Lower lobe of right lung (tissue), 2 donors: ENCODE results near the gene ABL1. TPM values are rescaled to one million over a fixed set of nuclear protein-coding genes. Genes with fewer than 3 reads are reported as not detected.

Experiments
- ATAC-seq, 2 donors: fragments of 200-7000 bp; cut with Tn5 transposase; one replicate each; pipeline ENCODE4 v1.9.1; 2020 to 2022; ENCODE audit warnings: mild to moderate bottlenecking in 2 of 2, moderate library complexity in 2 of 2
- DNase-seq: peaks from one replicate; pipeline ENCODE4 v3.0.0-alpha.2; 2020
- H3K27ac ChIP-seq: fragments of 200-600 bp; one replicate; pipeline ENCODE4 v1.8.0; 2022
- H3K27me3 ChIP-seq: fragments of 200-600 bp; one replicate; pipeline ENCODE4 v1.8.0; 2022; ENCODE audit warnings: low read depth
- H3K36me3 ChIP-seq: fragments of 200-600 bp; one replicate; pipeline ENCODE4 v1.8.0; 2022; ENCODE audit warnings: mild to moderate bottlenecking
- H3K4me1 ChIP-seq: fragments of 200-600 bp; one replicate; pipeline ENCODE4 v1.8.0; 2022
- H3K4me3 ChIP-seq: fragments of 200-600 bp; one replicate; pipeline ENCODE4 v1.8.0; 2022; ENCODE audit warnings: mild to moderate bottlenecking
- H3K9me3 ChIP-seq: fragments of 200-600 bp; one replicate; pipeline ENCODE4 v1.8.0; 2022
- intact Hi-C: fragments of 100-400 bp; cut with DNase I; formaldehyde crosslinking; loops from one replicate; pipeline ENCODE4 v1.11.0; 2022
- total RNA-seq: library from RNA; stranded (reverse); fragmentation: NEBNext Ultra II Directional; extraction: Animal tissue kit (Norgen Biotek cat#: 25700); gene quantifications from one replicate; pipeline ENCODE4 v1.2.1, GENCODE V29; 2021
- TF ChIP-seq, protein P1 (sequence below): fragments of 200-600 bp; IDR thresholded peaks from one replicate; pipeline ENCODE4 v1.8.0; 2022; ENCODE audit warnings: antibody characterized with exemption, mild to moderate bottlenecking
- donor health status: DM: no; HTN: yes; CAD: no; lungs with severe emphysema.

ABL1 gene
- total RNA-seq, 1 donor from 2014 or later = 50.2 TPM

GRCh38 chr9:130895481-130896232 lies 60.6 kb downstream of the ABL1 start:
- H3K27ac ChIP-seq = no peak overlapping the region
- ATAC-seq (peak; percentile 1 to 3), DNase-seq (no peak)
- H3K36me3 ChIP-seq = peaks cover 24% of the 10 kb centered on the region
- H3K9me3 ChIP-seq = no peaks in the 10 kb centered on the region
- TF ChIP-seq, protein P1, sequence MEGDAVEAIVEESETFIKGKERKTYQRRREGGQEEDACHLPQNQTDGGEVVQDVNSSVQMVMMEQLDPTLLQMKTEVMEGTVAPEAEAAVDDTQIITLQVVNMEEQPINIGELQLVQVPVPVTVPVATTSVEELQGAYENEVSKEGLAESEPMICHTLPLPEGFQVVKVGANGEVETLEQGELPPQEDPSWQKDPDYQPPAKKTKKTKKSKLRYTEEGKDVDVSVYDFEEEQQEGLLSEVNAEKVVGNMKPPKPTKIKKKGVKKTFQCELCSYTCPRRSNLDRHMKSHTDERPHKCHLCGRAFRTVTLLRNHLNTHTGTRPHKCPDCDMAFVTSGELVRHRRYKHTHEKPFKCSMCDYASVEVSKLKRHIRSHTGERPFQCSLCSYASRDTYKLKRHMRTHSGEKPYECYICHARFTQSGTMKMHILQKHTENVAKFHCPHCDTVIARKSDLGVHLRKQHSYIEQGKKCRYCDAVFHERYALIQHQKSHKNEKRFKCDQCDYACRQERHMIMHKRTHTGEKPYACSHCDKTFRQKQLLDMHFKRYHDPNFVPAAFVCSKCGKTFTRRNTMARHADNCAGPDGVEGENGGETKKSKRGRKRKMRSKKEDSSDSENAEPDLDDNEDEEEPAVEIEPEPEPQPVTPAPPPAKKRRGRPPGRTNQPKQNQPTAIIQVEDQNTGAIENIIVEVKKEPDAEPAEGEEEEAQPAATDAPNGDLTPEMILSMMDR = no peak
- intact Hi-C loops = no loop called here
- H3K4me1 ChIP-seq = no peaks in the 10 kb centered on the region
- H3K4me3 ChIP-seq = no peak overlapping the region
- H3K27me3 ChIP-seq = no peaks in the 10 kb centered on the region

GRCh38 chr9:130896233-130897014 lies 61.4 kb downstream of the ABL1 start, which contains the start of gene QRFP:
QRFP (minus strand) TSS chr9:130896812; CDS start chr9:130893838, 2,974 bp downstream.
- Histone ChIP-seq H3K4me3 (no peak within 1 kb of the TSS), H3K36me3 (peaks cover 21% of the 10 kb centered on the region), H3K4me1 (no peaks in the 10 kb centered on the region), H3K27ac (no peak within 1 kb of the TSS), H3K9me3 (no peaks in the 10 kb centered on the region), H3K27me3 (peaks cover 7% of the 10 kb centered on the region)
- intact Hi-C loops = no loop called here
- TF ChIP-seq, protein P1 = no peak
- DNase-seq (no peak), ATAC-seq (no peak)

- H3K27me3 ChIP-seq = peaks cover 15% of the 10 kb centered on the region
- no peaks in the 10 kb centered on the region for H3K9me3 ChIP-seq
- intact Hi-C loops = no loop called here
- no peaks in the 10 kb centered on the region for H3K4me1 ChIP-seq
- TF ChIP-seq, protein P1 = no peak
- ATAC-seq (no peak), DNase-seq (no peak)
- no peak overlapping the region for H3K4me3 ChIP-seq
- peaks cover 15% of the 10 kb centered on the region for H3K36me3 ChIP-seq
- H3K27ac ChIP-seq = no peak overlapping the region
Observed at GRCh38 chr9:130897105-130897751, 62.2 kb downstream of the ABL1 start.

DNA sequence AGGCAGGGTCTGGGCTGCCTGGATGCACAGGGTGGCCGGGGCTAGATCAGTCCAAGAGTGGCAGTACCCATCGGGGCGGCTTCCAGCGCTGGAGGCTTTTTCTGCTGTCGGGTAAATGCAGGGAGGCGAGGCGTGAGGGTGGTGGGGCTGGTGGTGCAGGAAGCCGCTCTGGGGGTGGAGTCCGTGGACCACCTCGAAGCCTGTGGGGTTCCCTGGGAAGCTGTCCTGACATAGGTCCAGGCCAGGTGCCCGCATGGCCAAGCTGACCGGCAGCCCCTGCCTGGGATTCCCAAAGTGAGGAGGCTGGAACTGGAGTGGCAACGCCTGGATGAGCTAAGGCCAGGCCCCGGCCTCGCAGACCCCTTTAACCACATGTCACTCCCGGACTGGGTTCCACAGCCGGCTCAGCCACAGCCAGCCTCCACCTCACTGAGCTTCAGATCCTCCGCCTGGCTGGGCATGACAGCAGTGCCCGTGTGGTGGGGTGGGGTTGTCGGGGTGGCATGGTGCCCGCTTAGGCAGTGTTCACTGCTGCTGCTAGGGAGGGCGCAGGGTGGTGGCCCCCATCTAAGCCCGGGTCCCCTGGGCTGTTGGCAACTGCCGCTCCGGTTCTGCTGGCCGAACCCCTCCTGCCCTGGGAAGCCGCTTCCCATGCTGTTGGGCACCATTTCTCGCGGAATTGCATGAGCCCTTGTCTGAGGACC lies 62.9 kb downstream of the ABL1 start:
- Histone ChIP-seq H3K4me3 (no peak overlapping the region), H3K27me3 (peaks cover 23% of the 10 kb centered on the region), H3K4me1 (no peaks in the 10 kb centered on the region), H3K36me3 (peaks cover 7% of the 10 kb centered on the region), H3K27ac (no peak overlapping the region), H3K9me3 (no peaks in the 10 kb centered on the region)
- no peak for DNase-seq
- intact Hi-C loops = no loop called here
- ATAC-seq = no peak
- TF ChIP-seq, protein P1 = no peak

DNA sequence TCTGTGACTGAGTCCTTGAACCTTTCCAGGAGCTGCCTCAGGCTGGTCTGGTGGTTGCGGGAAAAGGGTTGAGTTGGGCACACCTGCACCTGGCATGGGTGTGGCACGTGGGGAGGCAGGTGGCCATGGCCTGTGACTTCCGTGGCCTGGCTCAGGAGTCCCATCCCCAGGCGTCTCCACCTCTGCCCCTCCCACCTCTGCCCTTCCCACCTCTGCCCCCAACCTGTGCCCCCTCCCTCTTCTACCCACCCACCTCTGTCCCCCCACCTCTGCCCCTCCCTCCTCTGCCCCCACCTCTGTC lies 63.4 kb downstream of the ABL1 start:
- H3K27me3 ChIP-seq = peaks cover 28% of the 10 kb centered on the region
- no peak overlapping the region for H3K27ac ChIP-seq
- H3K4me1 ChIP-seq = no peaks in the 10 kb centered on the region
- TF ChIP-seq, protein P1 = no peak
- peaks cover 2% of the 10 kb centered on the region for H3K36me3 ChIP-seq
- DNase-seq = no peak
- no peak for ATAC-seq
- intact Hi-C loops = no loop called here
- no peaks in the 10 kb centered on the region for H3K9me3 ChIP-seq
- no peak overlapping the region for H3K4me3 ChIP-seq
